ENCODE data around the gene RALGPS1.

DNA sequence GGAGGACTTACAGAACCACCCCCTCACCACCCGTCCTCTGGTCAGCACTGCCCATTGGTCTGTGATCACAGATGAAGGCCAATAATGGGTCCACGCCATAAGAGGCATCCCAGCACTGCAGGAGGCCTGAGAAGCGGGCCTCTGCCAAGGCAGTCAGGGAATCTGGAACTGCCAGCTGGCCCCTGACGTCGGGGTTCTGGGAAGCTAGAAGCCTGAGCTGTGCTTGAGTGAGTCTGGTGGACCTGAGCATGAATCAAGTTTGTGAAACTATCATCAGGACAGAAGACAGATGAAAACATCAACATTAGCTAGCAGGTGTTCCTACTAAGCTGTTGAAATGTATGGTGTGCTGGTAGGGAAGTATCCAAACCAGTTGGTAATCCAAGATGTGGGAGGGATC is 200.0 kb downstream of the RALGPS1 start:
- no peak for TF ChIP-seq CTCF (conservative IDR thresholded peaks at IDR 0.05 in 1 of 2, IDR thresholded peaks at IDR 0.05 in 1 of 2; ENCODE audit: low read depth in 1 of 2, low read length in 2 of 2)
- no peak for TF ChIP-seq EZH2 (IDR thresholded peaks at IDR 0.05; ENCODE audit: low read length, missing control alignments)

All from fibroblast of lung (primary cell).